H1 (cell line): ENCODE results near the gene ZMYND15. TPM values are rescaled to one million over a fixed set of nuclear protein-coding genes. Genes with fewer than 3 reads are reported as not detected.

ENCODE experiments used
- CHD7 ChIP-seq: fragments of 300-600 bp; sonication (generic); IDR thresholded peaks from 2 replicates; pipeline ENCODE4 v1.7.1; 2012; ENCODE audit warnings: low read length, moderate library complexity, mild to moderate bottlenecking, inconsistent platforms; ENCODE audit not compliant: insufficient replicate concordance
- polyA plus RNA-seq, 7 experiments: library from polyadenylated mRNA; depleted of rRNA in 3 of 7; stranded (reverse) in 5 of 7; unstranded in 2 of 7; fragments of >200 nt in 5 of 7; fragments of 200-250 nt in 2 of 7; gene quantifications; 1 replicate in 5 of 7; 2 replicates in 1 of 7; 4 replicates in 1 of 7; pipeline versions ENCODE4 v1.2.1 to v1.2.3, GENCODE V29; 2011 to 2013; ENCODE audit warnings: missing spikeins in 2 of 7, mixed read lengths in 2 of 7
- total RNA-seq: library from RNA; stranded (reverse); fragmentation: NEBNext Ultra II Directional; extraction: Animal tissue kit (Norgen Biotek cat#: 25700); gene quantifications from 2 replicates; pipeline ENCODE4 v1.2.1, GENCODE V29; 2021

Gene ZMYND15
- total and polyA plus RNA-seq, 2 of the 8 experiments (the other 6 are each of a cell fraction or from before 2014, with no cell fraction given) = 0.53 to 0.58 TPM

GRCh38 chr17:4743898-4744297 is 4.3 kb downstream of the ZMYND15 start (continued):
- TF ChIP-seq CHD7 = no peak
